Erythroblast (primary cell): ENCODE results near the gene KRTAP22-1.

Source experiments
- GATA1 ChIP-seq: IDR thresholded peaks from 2 replicates; pipeline ENCODE4 v1.6.1; 2011; ENCODE audit warnings: low read depth, mild to moderate bottlenecking, control low read depth, low read length, moderate library complexity
- POLR2A ChIP-seq: IDR thresholded peaks from 2 replicates; pipeline ENCODE4 v1.6.1; 2011; ENCODE audit warnings: mild to moderate bottlenecking, low read length

DNA sequence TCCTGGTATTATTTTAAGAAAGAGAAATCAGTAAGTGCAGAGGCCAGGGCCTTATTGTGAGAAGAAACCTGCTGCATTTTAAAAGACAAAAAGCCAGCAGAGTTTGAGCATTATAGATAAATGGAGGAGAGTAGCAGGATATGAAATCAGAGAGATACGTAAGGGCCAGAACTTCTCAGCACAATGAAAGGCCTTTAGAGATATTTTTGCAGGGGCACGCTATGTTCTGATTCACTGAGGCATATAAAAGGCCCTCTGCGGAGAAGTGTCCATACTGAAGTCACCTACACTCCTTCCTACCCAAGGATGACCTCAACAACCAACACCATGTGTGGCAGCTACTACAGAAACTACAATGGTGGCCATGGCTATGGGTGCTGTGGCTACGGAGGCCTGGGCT is 8.7 kb upstream of the KRTAP22-1 start, which contains the start of gene KRTAP6-3:
- no peak for TF ChIP-seq POLR2A
- no peak for TF ChIP-seq GATA1
